K562 (cell line): ENCODE data around the gene FLRT1. TPM values are rescaled to one million over a fixed set of nuclear protein-coding genes. Genes with fewer than 3 reads are reported as not detected.

ENCODE experiments used
- BACH1 ChIP-seq: fragments of 200-800 bp; sonication (Bioruptor generic); IDR thresholded peaks from 2 replicates; pipeline ENCODE4 v1.6.1; 2016; ENCODE audit warnings: missing genetic modification characterization, missing compliant biosample characterization
- CBX5 ChIP-seq: IDR thresholded peaks from 2 replicates; pipeline ENCODE4 v1.6.1; 2014; ENCODE audit warnings: low read depth, borderline replicate concordance
- FOXM1 ChIP-seq, 2 experiments: fragments of 450-650 bp in 1 of 2; sonication (generic) in 1 of 2; formaldehyde crosslinking in 1 of 2; IDR thresholded peaks; 2 replicates each; pipeline versions ENCODE4 v1.6.1 to v1.9.0; 2017 to 2022; ENCODE audit warnings: low read depth in 2 of 2, mild to moderate bottlenecking in 2 of 2, missing genetic modification reagents in 1 of 2, moderate library complexity in 1 of 2
- GABPB1 ChIP-seq: sonication (generic); formaldehyde crosslinking; IDR thresholded peaks from 2 replicates; pipeline ENCODE4 v1.8.0; 2022; ENCODE audit warnings: mild to moderate bottlenecking, missing genetic modification reagents
- HDAC6 ChIP-seq: IDR thresholded peaks from 2 replicates; pipeline ENCODE4 v1.6.1; 2012; ENCODE audit warnings: low read depth, mild to moderate bottlenecking, control low read depth, inconsistent platforms, low read length, moderate library complexity
- HIVEP1 ChIP-seq: fragments of 250-450 bp; sonication (Bioruptor Pico); IDR thresholded peaks from 2 replicates; pipeline ENCODE4 v1.4.0; 2020; ENCODE audit warnings: mild to moderate bottlenecking
- HMGN3 ChIP-seq: IDR thresholded peaks from 2 replicates; pipeline ENCODE4 v1.6.1; 2011; ENCODE audit warnings: borderline replicate concordance, low read depth, mild to moderate bottlenecking, mixed read lengths, low read length; ENCODE audit not compliant: insufficient read length; ENCODE audit errors: extremely low read depth
- ILK ChIP-seq: fragments of 450-650 bp; IDR thresholded peaks from 2 replicates; pipeline ENCODE4 v1.6.1; 2016; ENCODE audit warnings: missing genetic modification characterization, low read depth, mild to moderate bottlenecking, missing compliant biosample characterization, moderate library complexity, borderline replicate concordance
- JUNB ChIP-seq: fragments of 450-650 bp; formaldehyde crosslinking; conservative IDR thresholded peaks from 2 replicates; pipeline ENCODE4 v1.4.0; 2020; ENCODE audit warnings: mild to moderate bottlenecking
- KLF16 ChIP-seq: IDR thresholded peaks from 2 replicates; pipeline ENCODE4 v1.6.1; 2016; ENCODE audit warnings: antibody characterized with exemption
- MBD2 ChIP-seq: sonication (generic); IDR thresholded peaks from 2 replicates; pipeline ENCODE4 v1.6.1; 2016; ENCODE audit warnings: low read depth, borderline replicate concordance
- MCM5 ChIP-seq: fragments of 450-650 bp; IDR thresholded peaks from 2 replicates; pipeline ENCODE4 v1.6.1; 2016; ENCODE audit warnings: low read depth
- NCOA6 ChIP-seq: fragments of 450-650 bp; IDR thresholded peaks from 2 replicates; pipeline ENCODE4 v1.6.1; 2017; ENCODE audit warnings: mild to moderate bottlenecking
- NR2C2 ChIP-seq, 2 experiments: fragments of 200-800 bp in 1 of 2; sonication (Bioruptor generic) in 1 of 2; sonication (generic) in 1 of 2; formaldehyde crosslinking in 1 of 2; IDR thresholded peaks; 2 replicates each; pipeline versions ENCODE4 v1.6.1 to v1.8.0; 2016 to 2022; ENCODE audit warnings: mild to moderate bottlenecking in 1 of 2, missing compliant biosample characterization in 1 of 2, missing genetic modification characterization in 1 of 2, missing genetic modification reagents in 1 of 2
- NR2F6 ChIP-seq: fragments of 450-650 bp; formaldehyde crosslinking; IDR thresholded peaks from 2 replicates; pipeline ENCODE4 v1.4.0; 2020; ENCODE audit warnings: mild to moderate bottlenecking
- PCBP1 ChIP-seq: fragments of 200-400 bp; formaldehyde crosslinking; IDR thresholded peaks from 2 replicates; pipeline ENCODE4 v1.6.1; 2018; ENCODE audit warnings: mild to moderate bottlenecking, low read depth, low read length; ENCODE audit not compliant: poor library complexity, severe bottlenecking
- RBM22 ChIP-seq: fragments of 200-400 bp; formaldehyde crosslinking; IDR thresholded peaks from 2 replicates; pipeline ENCODE4 v1.6.1; 2018; ENCODE audit warnings: low read length, low read depth; ENCODE audit not compliant: poor library complexity, severe bottlenecking
- RNF2 ChIP-seq: sonication (generic); IDR thresholded peaks from 2 replicates; pipeline ENCODE4 v1.6.1; 2016
- SIN3A ChIP-seq, 2 experiments: fragments of 150-350 bp in 1 of 2; IDR thresholded peaks; 2 replicates each; pipeline ENCODE4 v1.6.1; 2011 to 2016; ENCODE audit warnings: borderline replicate concordance in 2 of 2, low read depth in 2 of 2, low read length in 2 of 2, mild to moderate bottlenecking in 2 of 2, moderate library complexity in 2 of 2; ENCODE audit not compliant: control insufficient read depth in 1 of 2
- STAT5A ChIP-seq: IDR thresholded peaks from 2 replicates; pipeline ENCODE4 v1.6.1; 2012; ENCODE audit warnings: low read length, inconsistent platforms, borderline replicate concordance
- TBL1XR1 ChIP-seq, 2 experiments: IDR thresholded peaks; 2 replicates each; pipeline ENCODE4 v1.6.1; 2012; ENCODE audit warnings: improper control_type of control experiment in 2 of 2, low read length in 2 of 2, mild to moderate bottlenecking in 1 of 2
- TCF3 ChIP-seq: sonication (generic); formaldehyde crosslinking; IDR thresholded peaks from 2 replicates; pipeline ENCODE4 v1.4.0; 2020; ENCODE audit warnings: mild to moderate bottlenecking, missing genetic modification reagents
- ZFPM2 ChIP-seq: fragments of 250-450 bp; sonication (Bioruptor Pico); IDR thresholded peaks from 2 replicates; pipeline ENCODE4 v1.5.1; 2022; ENCODE audit warnings: mild to moderate bottlenecking
- ZNF133 ChIP-seq: fragments of 250-450 bp; sonication (Bioruptor Pico); IDR thresholded peaks from 2 replicates; pipeline ENCODE4 v1.4.0; 2020; ENCODE audit warnings: mild to moderate bottlenecking
- ZNF165 ChIP-seq: fragments of 250-450 bp; sonication (Bioruptor Pico); IDR thresholded peaks from 2 replicates; pipeline ENCODE4 v1.4.0; 2020; ENCODE audit warnings: borderline replicate concordance
- ZNF232 ChIP-seq: sonication (generic); formaldehyde crosslinking; IDR thresholded peaks from 2 replicates; pipeline ENCODE4 v1.8.0; 2022; ENCODE audit warnings: mild to moderate bottlenecking, missing genetic modification reagents
- ZNF395 ChIP-seq: fragments of 200-800 bp; sonication (Bioruptor generic); IDR thresholded peaks from 2 replicates; pipeline ENCODE4 v1.6.1; 2017; ENCODE audit warnings: missing genetic modification characterization, missing compliant biosample characterization
- ZNF41 ChIP-seq: fragments of 250-450 bp; sonication (Bioruptor Pico); conservative IDR thresholded peaks from 2 replicates; pipeline ENCODE4 v1.4.0; 2020; ENCODE audit warnings: mild to moderate bottlenecking
- polyA plus RNA-seq, 8 experiments: library from polyadenylated mRNA; depleted of rRNA in 4 of 8; stranded (reverse) in 5 of 8; unstranded in 3 of 8; fragments of >200 nt; fragmentation: Nextera tagmentation in 2 of 8; fragmentation: Illumina TruSeq in 1 of 8; extraction: Ambion mirVana in 2 of 8; extraction: Trizol in 1 of 8; gene quantifications; 2 replicates each; pipeline versions ENCODE4 v1.2.1 to v1.2.3, GENCODE V29; 2011 to 2014; ENCODE audit warnings: inconsistent platforms in 1 of 8, missing spikeins in 1 of 8
- total RNA-seq, 7 experiments: library from RNA; depleted of rRNA in 6 of 7; stranded (reverse); fragments of >200 nt in 6 of 7; fragmentation: Illumina TruSeq in 2 of 7; extraction: Trizol in 2 of 7; gene quantifications; 2 replicates each; pipeline versions ENCODE4 v1.2.1 to v1.2.3, GENCODE V29; 2011 to 2021; ENCODE audit warnings: low replicate concordance in 1 of 7

Gene FLRT1
- total and polyA plus RNA-seq, 9 of the 15 experiments (the other 6 are each of a cell fraction or from before 2014, with no cell fraction given): not detected

DNA sequence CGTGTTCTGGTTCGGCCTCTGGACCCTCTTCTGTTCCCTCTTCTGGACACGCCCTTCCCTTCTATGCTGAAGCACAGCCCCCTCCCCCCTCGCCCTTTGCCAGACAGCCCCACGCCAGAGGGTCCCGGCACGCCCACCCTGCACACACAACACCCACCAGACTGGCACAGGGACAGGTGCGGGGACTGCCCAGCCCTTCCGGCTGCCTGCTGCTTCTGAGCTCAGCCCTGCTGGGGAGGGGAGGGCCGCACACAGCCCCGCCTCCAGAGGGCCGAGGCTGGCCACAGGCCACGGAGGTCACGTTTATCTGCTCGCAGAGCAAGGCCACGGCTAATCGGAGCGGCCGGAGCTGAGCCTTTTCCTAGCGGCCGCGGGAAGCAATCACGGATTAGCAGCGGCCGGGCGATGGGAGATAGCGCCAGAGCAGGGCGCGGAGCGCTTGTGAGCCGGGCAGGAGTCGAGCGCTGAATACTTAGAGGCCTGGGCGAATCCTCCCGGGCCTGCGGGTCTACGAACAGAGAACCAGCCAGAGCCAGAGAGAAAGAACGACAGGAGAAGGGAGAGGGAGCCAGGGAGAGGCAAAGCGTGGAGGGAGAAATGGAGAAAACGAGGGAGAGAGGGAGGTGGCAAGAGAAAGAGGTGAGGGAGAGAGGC, 28.0 kb upstream of the FLRT1 start (continued):
- TF ChIP-seq TBL1XR1 (IDR thresholded peaks at IDR 0.05; ENCODE audit: low read length in 2 of 2): peak; percentile 82 to 85; a peak in 3 of 4 replicates
- TF ChIP-seq NR2F6 (CRISPR knock-in tag): 0 out of 2 replicates have a peak, but pooled peaks have one; percentile 7
- no peak for TF ChIP-seq NCOA6
- TF ChIP-seq MBD2: peak; percentile 68
- 0 out of 2 replicates have a peak, but pooled peaks have one; percentile 9 for TF ChIP-seq NR2C2 (CRISPR knock-in tag; IDR thresholded peaks at IDR 0.05)
- TF ChIP-seq NR2C2 (tag; IDR thresholded peaks at IDR 0.05): 0 out of 2 replicates have a peak, but pooled peaks have one; percentile 13
- TF ChIP-seq ILK (tag): no peak
- TF ChIP-seq GABPB1 (CRISPR knock-in tag): no peak; the same call in 1 of the 2 replicates
- TF ChIP-seq CBX5: no peak
- no peak for TF ChIP-seq ZNF133 (CRISPR knock-in tag)
- TF ChIP-seq HDAC6: no peak
- TF ChIP-seq JUNB (CRISPR knock-in tag): no peak
- no peak for TF ChIP-seq ZNF41
- TF ChIP-seq ZNF395 (CRISPR knock-in tag): peak; percentile 57; the same call in 1 of the 2 replicates
- peak; percentile 49 for TF ChIP-seq RBM22
- TF ChIP-seq ZNF232 (CRISPR knock-in tag): no peak
- TF ChIP-seq ZFPM2 (CRISPR knock-in tag): no peak
- TF ChIP-seq SIN3A (IDR thresholded peaks at IDR 0.05; ENCODE audit: borderline replicate concordance in 2 of 2, control insufficient read depth in 1 of 2, low read depth in 2 of 2, low read length in 2 of 2): no peak
- peak; percentile 92 for TF ChIP-seq KLF16
- peak; percentile 98 for TF ChIP-seq TCF3 (CRISPR knock-in tag)
- peak; percentile 95 for TF ChIP-seq RNF2
- peak; percentile 61 for TF ChIP-seq PCBP1
- TF ChIP-seq ZNF165: no peak
- no peak for TF ChIP-seq HIVEP1 (CRISPR knock-in tag)
- no peak for TF ChIP-seq BACH1 (tag)
- peak; percentile 77; the same call in 1 of the 2 replicates for TF ChIP-seq FOXM1 (IDR thresholded peaks at IDR 0.05; ENCODE audit: low read depth)
- no peak for TF ChIP-seq FOXM1 (CRISPR knock-in tag; IDR thresholded peaks at IDR 0.05; ENCODE audit: low read depth)
- no peak for TF ChIP-seq MCM5
- TF ChIP-seq STAT5A: peak; percentile 82
- TF ChIP-seq HMGN3: peak; percentile 100
